ENCODE results near the gene ZC3HAV1.

Gene ZC3HAV1

GRCh38 chr7:139080905-139081304 lies 28.6 kb downstream of the ZC3HAV1 start:
- no peak for DNase-seq
- H3K27me3 ChIP-seq (replicated peaks; ENCODE audit: insufficient read depth, low read length) = no peaks in the 10 kb centered on the region
- no peaks in the 10 kb centered on the region for H3K4me1 ChIP-seq (ENCODE audit: low read length)
- H3K4me2 ChIP-seq (ENCODE audit: low read depth, low read length) = no peak overlapping the region
- H3K9me2 ChIP-seq (replicated peaks; ENCODE audit: insufficient read depth, low read length) = no peaks in the 10 kb centered on the region
- peaks cover 76% of the 10 kb centered on the region for H3K79me2 ChIP-seq (ENCODE audit: low read length)
- no peaks in the 10 kb centered on the region for H3K9me3 ChIP-seq (replicated peaks; ENCODE audit: insufficient read depth, low read length)
- H3K27ac ChIP-seq (ENCODE audit: low read length) = no peak overlapping the region
- H3F3A ChIP-seq (ENCODE audit: insufficient read depth, low read length) = peaks cover 6% of the 10 kb centered on the region
- H2AFZ ChIP-seq (ENCODE audit: low read length) = no peak overlapping the region
- H3K36me3 ChIP-seq (replicated peaks; ENCODE audit: insufficient read depth, low read length) = peaks cover 28% of the 10 kb centered on the region
- no peaks in the 10 kb centered on the region for H4K20me1 ChIP-seq (ENCODE audit: insufficient read depth, low read length)
- no peak overlapping the region for H3K4me3 ChIP-seq (ENCODE audit: low read length)
- TF ChIP-seq EZH2 (optimal IDR thresholded peaks at IDR 0.05; ENCODE audit: low read depth, low read length) (no peak), EZH2phosphoT487 (IDR thresholded peaks at IDR 0.05; ENCODE audit: low read length) (no peak), CTCF (IDR thresholded peaks at IDR 0.05; ENCODE audit: low read length) (no peak)
- no peak overlapping the region for H3K9ac ChIP-seq (ENCODE audit: low read length)

- H3K9me2 ChIP-seq (replicated peaks; ENCODE audit: insufficient read depth, low read length) = no peaks in the 10 kb centered on the region
- 0 out of 2 replicates have a peak, but pooled peaks cover 3% of the 10 kb centered on the region for H4K20me1 ChIP-seq (ENCODE audit: insufficient read depth, low read length)
- H3K4me3 ChIP-seq (ENCODE audit: low read length) = no peak overlapping the region
- peaks cover 1% of the 10 kb centered on the region; the same call in 1 of the 2 replicates for H3K4me1 ChIP-seq (ENCODE audit: low read length)
- H3K9ac ChIP-seq (ENCODE audit: low read length) = no peak overlapping the region
- peaks cover 14% of the 10 kb centered on the region for H3F3A ChIP-seq (ENCODE audit: insufficient read depth, low read length)
- H3K36me3 ChIP-seq (replicated peaks; ENCODE audit: insufficient read depth, low read length) = peaks cover 28% of the 10 kb centered on the region
- H3K27me3 ChIP-seq (replicated peaks; ENCODE audit: insufficient read depth, low read length) = no peaks in the 10 kb centered on the region
- H2AFZ ChIP-seq (ENCODE audit: low read length) = no peak overlapping the region
- no peak for DNase-seq
- H3K27ac ChIP-seq (ENCODE audit: low read length) = no peak overlapping the region
- H3K79me2 ChIP-seq (ENCODE audit: low read length) = peaks cover 66% of the 10 kb centered on the region
- no peaks in the 10 kb centered on the region for H3K9me3 ChIP-seq (replicated peaks; ENCODE audit: insufficient read depth, low read length)
- TF ChIP-seq CTCF (IDR thresholded peaks at IDR 0.05; ENCODE audit: low read length) (no peak), EZH2phosphoT487 (IDR thresholded peaks at IDR 0.05; ENCODE audit: low read length) (no peak)
- H3K4me2 ChIP-seq (ENCODE audit: low read depth, low read length) = no peak overlapping the region
These were observed 29.7 kb downstream of the ZC3HAV1 start for GRCh38 chr7:139079861-139080260.

- Histone ChIP-seq H3K4me1 (ENCODE audit: low read length) (peaks cover 3% of the 10 kb centered on the region; the same call in 1 of the 2 replicates), H3K36me3 (replicated peaks; ENCODE audit: insufficient read depth, low read length) (peaks cover 33% of the 10 kb centered on the region), H3K4me3 (ENCODE audit: low read length) (no peak overlapping the region), H4K20me1 (ENCODE audit: insufficient read depth, low read length) (0 out of 2 replicates have a peak, but pooled peaks cover 3% of the 10 kb centered on the region), H3K9me2 (replicated peaks; ENCODE audit: insufficient read depth, low read length) (no peaks in the 10 kb centered on the region), H3K79me2 (ENCODE audit: low read length) (peaks cover 64% of the 10 kb centered on the region), H3F3A (ENCODE audit: insufficient read depth, low read length) (peaks cover 17% of the 10 kb centered on the region), H3K9me3 (replicated peaks; ENCODE audit: insufficient read depth, low read length) (no peaks in the 10 kb centered on the region), H3K27me3 (replicated peaks; ENCODE audit: insufficient read depth, low read length) (no peaks in the 10 kb centered on the region), H3K9ac (ENCODE audit: low read length) (no peak overlapping the region), H3K4me2 (ENCODE audit: low read depth, low read length) (no peak overlapping the region), H3K27ac (ENCODE audit: low read length) (no peak overlapping the region), H2AFZ (ENCODE audit: low read length) (no peak overlapping the region)
- TF ChIP-seq EZH2phosphoT487 (IDR thresholded peaks at IDR 0.05; ENCODE audit: low read length) (no peak), CTCF (IDR thresholded peaks at IDR 0.05; ENCODE audit: low read length) (no peak), EZH2 (optimal IDR thresholded peaks at IDR 0.05; ENCODE audit: low read depth, low read length) (no peak)
- DNase-seq = no peak
These were observed 30.6 kb downstream of the ZC3HAV1 start for GRCh38 chr7:139078911-139079310.

Data from MM.1S (cell line).